HCT116 (cell line): Measurements from ENCODE around the gene C1orf94. TPM values are rescaled to one million over a fixed set of nuclear protein-coding genes. Genes with fewer than 3 reads are reported as not detected.

Source experiments
- ATAC-seq: fragments of 200-7000 bp; cut with Tn5 transposase; 2 replicates; pipeline ENCODE4 v1.9.1; 2020; ENCODE audit warnings: mild to moderate bottlenecking, moderate library complexity
- BruUV-seq: library from RNA; stranded (reverse); fragments of 400-500 nt; replicated peaks from 2 replicates; lab custom pipeline; 2021; lab: Mats Ljungman, UMichigan
- CTCF ChIA-PET: fragments of 300-600 bp; sonication (Branson Sonifier 250); formaldehyde crosslinking; loops from one replicate; lab custom pipeline; 2021; ENCODE audit warnings: antibody characterized with exemption; lab: Charles Lee
- POLR2A ChIA-PET: fragments of 300-600, 350-600 bp; sonication (Branson Sonifier 250); formaldehyde crosslinking; loops from one replicate; lab custom pipeline; 2021; ENCODE audit warnings: antibody characterized with exemption; lab: Charles Lee
- RAD21 ChIA-PET, 2 experiments: fragments of 300-600 bp; sonication (Branson Sonifier 250); formaldehyde crosslinking; loops; one replicate each; lab custom pipeline; 2023; ENCODE audit warnings: low total read pairs in 2 of 2; ENCODE audit not compliant: uncharacterized antibody in 2 of 2, unreplicated experiment in 2 of 2, low non-redundant PET in 1 of 2; lab: Charles Lee
- DNase-seq: peaks from one replicate; pipeline ENCODE4 v3.0.0-alpha.2; 2010; ENCODE audit warnings: low read depth, low spot score
- H2AFZ ChIP-seq: fragments of 200-600 bp; shearing (Covaris generic), sonication (generic); 2 replicates; pipeline ENCODE4 v1.6.1; 2017; ENCODE audit warnings: low read depth, mixed run types, mixed read lengths, antibody characterized with exemption, low read length; ENCODE audit not compliant: poor library complexity, severe bottlenecking
- H3K27ac ChIP-seq: 2 replicates; pipeline ENCODE4 v1.5.1; 2012; ENCODE audit warnings: low read depth, low read length
- H3K27me3 ChIP-seq: fragments of 200-600 bp; sonication (generic); 2 replicates; pipeline ENCODE4 v1.6.1; 2016; ENCODE audit warnings: mixed run types, low read length, mixed read lengths; ENCODE audit not compliant: insufficient read depth
- H3K36me3 ChIP-seq, 2 experiments: fragments of 200-500 bp in 1 of 2; fragments of 200-600 bp in 1 of 2; sonication (Bioruptor generic) in 1 of 2; sonication (generic) in 1 of 2; 2 replicates each; pipeline versions ENCODE4 v1.5.1 to v1.6.1; 2014 to 2016; ENCODE audit warnings: low read length in 2 of 2, inconsistent platforms in 1 of 2, mixed read lengths in 1 of 2, mixed run types in 1 of 2; ENCODE audit not compliant: insufficient read depth in 2 of 2, control insufficient read depth in 1 of 2
- H3K4me1 ChIP-seq, 2 experiments: fragments of 200-600 bp in 1 of 2; sonication (generic) in 1 of 2; 2 replicates each; pipeline versions ENCODE4 v1.5.1 to v1.6.1; 2012 to 2017; ENCODE audit warnings: low read length in 2 of 2, inconsistent platforms in 1 of 2, mild to moderate bottlenecking in 1 of 2, mixed read lengths in 1 of 2, mixed run types in 1 of 2, moderate library complexity in 1 of 2; ENCODE audit not compliant: insufficient read depth in 2 of 2, control insufficient read depth in 1 of 2
- H3K4me2 ChIP-seq: fragments of 200-600 bp; sonication (generic); 2 replicates; pipeline ENCODE4 v1.6.1; 2017; ENCODE audit warnings: mixed run types, low read length, mixed read lengths
- H3K4me3 ChIP-seq, 2 experiments: fragments of 200-600 bp in 1 of 2; sonication (generic) in 1 of 2; replicated peaks in 1 of 2; 2 replicates each; pipeline ENCODE4 v1.5.1; 2011 to 2016; ENCODE audit warnings: low read length in 2 of 2, control low read depth in 1 of 2, low read depth in 1 of 2, mild to moderate bottlenecking in 1 of 2, mixed read lengths in 1 of 2, mixed run types in 1 of 2
- H3K79me2 ChIP-seq: fragments of 200-600 bp; sonication (generic); 2 replicates; pipeline ENCODE4 v1.6.1; 2017; ENCODE audit warnings: mild to moderate bottlenecking, mixed run types, low read length, moderate library complexity, mixed read lengths; ENCODE audit not compliant: insufficient read depth
- H3K9ac ChIP-seq: fragments of 200-600 bp; sonication (generic); 2 replicates; pipeline ENCODE4 v1.6.1; 2016; ENCODE audit warnings: low read length, mixed read lengths
- H3K9me2 ChIP-seq: fragments of 200-600 bp; sonication (generic), shearing (Covaris generic); 2 replicates; pipeline ENCODE4 v1.6.1; 2017; ENCODE audit warnings: mixed run types, mild to moderate bottlenecking, moderate library complexity; ENCODE audit not compliant: insufficient read depth
- H3K9me3 ChIP-seq, 2 experiments: fragments of 200-500 bp in 1 of 2; fragments of 200-600 bp in 1 of 2; sonication (Bioruptor generic) in 1 of 2; sonication (generic) in 1 of 2; 2 replicates each; pipeline ENCODE4 v1.6.1; 2014 to 2017; ENCODE audit warnings: low read length in 2 of 2, mixed read lengths in 2 of 2, inconsistent platforms in 1 of 2, low read depth in 1 of 2, mild to moderate bottlenecking in 1 of 2, mixed run types in 1 of 2, moderate library complexity in 1 of 2; ENCODE audit not compliant: control insufficient read depth in 1 of 2, insufficient read depth in 1 of 2
- H4K20me1 ChIP-seq: fragments of 200-600 bp; sonication (generic), shearing (Covaris generic); 2 replicates; pipeline ENCODE4 v1.6.1; 2017; ENCODE audit warnings: mixed run types, mild to moderate bottlenecking, moderate library complexity; ENCODE audit not compliant: insufficient read depth
- ATF3 ChIP-seq: IDR thresholded peaks from 2 replicates; pipeline ENCODE4 v1.6.1; 2012
- CEBPB ChIP-seq: IDR thresholded peaks from 2 replicates; pipeline ENCODE4 v1.6.1; 2012; ENCODE audit warnings: low read depth
- ELF1 ChIP-seq: IDR thresholded peaks from 2 replicates; pipeline ENCODE4 v1.6.1; 2012; ENCODE audit warnings: low read depth, borderline replicate concordance
- EZH2phosphoT487 ChIP-seq: fragments of 200-600 bp; IDR thresholded peaks from 2 replicates; pipeline ENCODE4 v1.6.1; 2018; ENCODE audit warnings: antibody characterized with exemption, borderline replicate concordance
- FOSL1 ChIP-seq: IDR thresholded peaks from 2 replicates; pipeline ENCODE4 v1.6.1; 2012; ENCODE audit warnings: low read depth
- JUND ChIP-seq: IDR thresholded peaks from 2 replicates; pipeline ENCODE4 v1.6.1; 2012
- POLR2AphosphoS5 ChIP-seq: IDR thresholded peaks from 2 replicates; pipeline ENCODE4 v1.6.1; 2011; ENCODE audit warnings: mild to moderate bottlenecking, low read depth, low read length, moderate library complexity
- SIN3A ChIP-seq: IDR thresholded peaks from 2 replicates; pipeline ENCODE4 v1.6.1; 2012; ENCODE audit warnings: low read depth
- SP1 ChIP-seq: IDR thresholded peaks from 2 replicates; pipeline ENCODE4 v1.6.1; 2012; ENCODE audit warnings: low read depth
- SRF ChIP-seq: IDR thresholded peaks from 2 replicates; pipeline ENCODE4 v1.6.1; 2012; ENCODE audit warnings: low read depth
- ZBTB33 ChIP-seq: IDR thresholded peaks from 2 replicates; pipeline ENCODE4 v1.6.1; 2011; ENCODE audit warnings: mild to moderate bottlenecking, low read length, moderate library complexity; ENCODE audit not compliant: insufficient replicate concordance; ENCODE audit errors: extremely low read depth
- ZFX ChIP-seq: fragments of 450-650 bp; IDR thresholded peaks from 2 replicates; pipeline ENCODE4 v1.6.1; 2017
- intact Hi-C: fragments of 100-400 bp; cut with micrococcal nuclease; formaldehyde crosslinking; loops from 2 replicates; pipeline ENCODE4 v1.10.0; 2022
- total RNA-seq: library from RNA; stranded (reverse); gene quantifications from one replicate; pipeline ENCODE4 v1.2.1, GENCODE V29; 2021; ENCODE audit not compliant: unreplicated experiment

C1orf94 gene
- total RNA-seq, 1 experiment from 2014 or later, result not detected

GRCh38 chr1:34163792-34164731 is 12.6 kb upstream of the C1orf94 start:
- H3K4me1 ChIP-seq, result peaks cover 0 to 4% of the 10 kb centered on the region in 2 experiments; a peak in 1 of 4 replicates
- no peak for ATAC-seq
- H3K9ac ChIP-seq, result no peak overlapping the region
- POLR2A ChIA-PET, result interaction anchor here (0.7 kb wide), 1 partner anchor 531 kb away, joined by 3 read pairs; no protein-coding TSS in a partner anchor
- no peak overlapping the region for H2AFZ ChIP-seq
- H3K79me2 ChIP-seq, result no peaks in the 10 kb centered on the region
- H3K9me2 ChIP-seq, result no peaks in the 10 kb centered on the region
- H3K27ac ChIP-seq, result no peak overlapping the region
- TF ChIP-seq POLR2AphosphoS5 (no peak), ATF3 (no peak), FOSL1 (no peak), ZBTB33 (no peak), ELF1 (no peak), SIN3A (no peak), CEBPB (no peak), EZH2phosphoT487 (no peak), SP1 (no peak), SRF (no peak), ZFX (no peak), JUND (no peak)
- H3K27me3 ChIP-seq, result peaks cover 28% of the 10 kb centered on the region
- CTCF ChIA-PET, result interaction anchor here (0.8 to 1.9 kb wide), 4 partner anchors 49 to 531 kb away, joined by 3 to 13 read pairs (median 9); no protein-coding TSS in a partner anchor
- RAD21 ChIA-PET, result interaction anchor here in 1 of 2 experiments (0.5 to 1.0 kb wide), 2 partner anchors 9 to 531 kb away, joined by 3 to 4 read pairs; no protein-coding TSS in a partner anchor
- H3K36me3 ChIP-seq, result no peaks in the 10 kb centered on the region
- intact Hi-C loops, result loop anchor here (1.0 to 2.0 kb wide), 3 partner anchors 50 to 523 kb away; no protein-coding TSS in a partner anchor
- BruUV-seq, result no TSS peak
- DNase-seq, result no peak
- H3K9me3 ChIP-seq, result no peaks in the 10 kb centered on the region
- H4K20me1 ChIP-seq, result no peaks in the 10 kb centered on the region
- H3K4me2 ChIP-seq, result no peak overlapping the region
- no peak overlapping the region for H3K4me3 ChIP-seq
